HUES6 (cell line): Measurements from ENCODE around the gene HBS1L.

Experiments
- H3K27ac ChIP-seq: 2 replicates; pipeline ENCODE4 v1.7.0; 2013; ENCODE audit warnings: low read depth, mild to moderate bottlenecking, low read length, inconsistent platforms
- H3K27me3 ChIP-seq: 2 replicates; pipeline ENCODE4 v1.6.1; 2013; ENCODE audit warnings: low read length; ENCODE audit not compliant: control insufficient read depth, insufficient read depth
- H3K36me3 ChIP-seq: 2 replicates; pipeline ENCODE4 v1.6.1; 2013; ENCODE audit warnings: low read length; ENCODE audit not compliant: control insufficient read depth, insufficient read depth
- H3K4me1 ChIP-seq: 2 replicates; pipeline ENCODE4 v1.6.1; 2013; ENCODE audit warnings: low read length; ENCODE audit not compliant: control insufficient read depth, insufficient read depth
- H3K4me3 ChIP-seq: 2 replicates; pipeline ENCODE4 v1.5.1; 2013; ENCODE audit warnings: low read depth, low read length
- H3K9ac ChIP-seq: one replicate; pipeline ENCODE4 v1.6.1; 2013; ENCODE audit warnings: mild to moderate bottlenecking, low read length
- H3K9me3 ChIP-seq: 2 replicates; pipeline ENCODE4 v1.6.1; 2013; ENCODE audit warnings: low read depth, low read length; ENCODE audit not compliant: control insufficient read depth, insufficient read depth

The HBS1L gene

GRCh38 chr6:134999107-134999506 lies 55.5 kb downstream of the HBS1L start:
- Histone ChIP-seq H3K36me3 (peaks cover 15% of the 10 kb centered on the region), H3K27ac (no peak overlapping the region), H3K4me1 (0 out of 2 replicates have a peak, but pooled peaks cover 3% of the 10 kb centered on the region), H3K9me3 (no peaks in the 10 kb centered on the region), H3K27me3 (no peaks in the 10 kb centered on the region), H3K4me3 (no peak overlapping the region), H3K9ac (no peak overlapping the region)

- Histone ChIP-seq H3K36me3 (peaks cover 24% of the 10 kb centered on the region), H3K4me1 (0 out of 2 replicates have a peak, but pooled peaks cover 3% of the 10 kb centered on the region), H3K9me3 (no peaks in the 10 kb centered on the region), H3K27me3 (no peaks in the 10 kb centered on the region), H3K27ac (no peak overlapping the region), H3K4me3 (no peak overlapping the region), H3K9ac (no peak overlapping the region)
Measured at GRCh38 chr6:134997133-134997995, 57.3 kb downstream of the HBS1L start.

- Histone ChIP-seq H3K9me3 (no peaks in the 10 kb centered on the region), H3K4me1 (0 out of 2 replicates have a peak, but pooled peaks cover 3% of the 10 kb centered on the region), H3K27me3 (no peaks in the 10 kb centered on the region), H3K36me3 (peaks cover 30% of the 10 kb centered on the region), H3K27ac (no peak overlapping the region), H3K9ac (no peak overlapping the region), H3K4me3 (no peak overlapping the region)
Measured at GRCh38 chr6:134995536-134995935, 59.1 kb downstream of the HBS1L start.

GRCh38 chr6:134994431-134994830 lies 60.2 kb downstream of the HBS1L start:
- Histone ChIP-seq H3K4me3 (no peak overlapping the region), H3K27me3 (no peaks in the 10 kb centered on the region), H3K4me1 (0 out of 2 replicates have a peak, but pooled peaks cover 3% of the 10 kb centered on the region), H3K36me3 (peaks cover 33% of the 10 kb centered on the region), H3K27ac (no peak overlapping the region), H3K9me3 (no peaks in the 10 kb centered on the region), H3K9ac (no peak overlapping the region)

GRCh38 chr6:134992155-134992554 lies 62.5 kb downstream of the HBS1L start:
- H3K36me3 ChIP-seq = peaks cover 32% of the 10 kb centered on the region

GRCh38 chr6:134990262-134990661 lies 64.4 kb downstream of the HBS1L start:
- Histone ChIP-seq H3K9ac (no peak overlapping the region), H3K27ac (no peak overlapping the region), H3K9me3 (no peaks in the 10 kb centered on the region), H3K4me1 (no peaks in the 10 kb centered on the region), H3K4me3 (no peak overlapping the region), H3K36me3 (peaks cover 29% of the 10 kb centered on the region), H3K27me3 (no peaks in the 10 kb centered on the region)

More at GRCh38 chr6:134992155-134992554, 62.5 kb downstream of the HBS1L start:
- no peaks in the 10 kb centered on the region for H3K9me3 ChIP-seq
- no peak overlapping the region for H3K9ac ChIP-seq
- no peaks in the 10 kb centered on the region for H3K4me1 ChIP-seq
- no peak overlapping the region for H3K4me3 ChIP-seq
- H3K27ac ChIP-seq = no peak overlapping the region
- no peaks in the 10 kb centered on the region for H3K27me3 ChIP-seq

GRCh38 chr6:134984821-134985220 lies 69.8 kb downstream of the HBS1L start:
- Histone ChIP-seq H3K4me3 (no peak overlapping the region), H3K36me3 (peaks cover 42% of the 10 kb centered on the region), H3K27me3 (no peaks in the 10 kb centered on the region), H3K9me3 (no peaks in the 10 kb centered on the region), H3K27ac (no peak overlapping the region), H3K4me1 (no peaks in the 10 kb centered on the region), H3K9ac (no peak overlapping the region)

- H3K9ac ChIP-seq = no peak overlapping the region
- no peak overlapping the region for H3K27ac ChIP-seq
- peaks cover 40% of the 10 kb centered on the region for H3K36me3 ChIP-seq
- H3K4me1 ChIP-seq = no peaks in the 10 kb centered on the region
- no peaks in the 10 kb centered on the region for H3K27me3 ChIP-seq
- H3K9me3 ChIP-seq = no peaks in the 10 kb centered on the region
- H3K4me3 ChIP-seq = no peak overlapping the region
Measured at GRCh38 chr6:134983823-134984222, 70.8 kb downstream of the HBS1L start.

GRCh38 chr6:134982161-134982560 lies 72.5 kb downstream of the HBS1L start:
- Histone ChIP-seq H3K9ac (no peak overlapping the region), H3K4me3 (no peak overlapping the region), H3K4me1 (no peaks in the 10 kb centered on the region), H3K36me3 (peaks cover 47% of the 10 kb centered on the region), H3K9me3 (no peaks in the 10 kb centered on the region), H3K27ac (no peak overlapping the region), H3K27me3 (no peaks in the 10 kb centered on the region)

GRCh38 chr6:134980846-134981245 lies 73.8 kb downstream of the HBS1L start:
- peaks cover 47% of the 10 kb centered on the region for H3K36me3 ChIP-seq
- H3K27me3 ChIP-seq = no peaks in the 10 kb centered on the region
- H3K4me1 ChIP-seq = no peaks in the 10 kb centered on the region
- no peak overlapping the region for H3K4me3 ChIP-seq
- H3K27ac ChIP-seq = no peak overlapping the region
- no peaks in the 10 kb centered on the region for H3K9me3 ChIP-seq
- H3K9ac ChIP-seq = no peak overlapping the region

GRCh38 chr6:134979142-134979541 lies 75.5 kb downstream of the HBS1L start:
- no peaks in the 10 kb centered on the region for H3K4me1 ChIP-seq
- H3K4me3 ChIP-seq = no peak overlapping the region
- H3K9ac ChIP-seq = no peak overlapping the region
- no peak overlapping the region for H3K27ac ChIP-seq
- H3K36me3 ChIP-seq = peaks cover 34% of the 10 kb centered on the region
- H3K9me3 ChIP-seq = no peaks in the 10 kb centered on the region
- no peaks in the 10 kb centered on the region for H3K27me3 ChIP-seq
